Measurements from ENCODE around the gene KMT2B. TPM values are rescaled to one million over a fixed set of nuclear protein-coding genes. Genes with fewer than 3 reads are reported as not detected.

Gene KMT2B
- total and polyA plus RNA-seq, 2 of the 8 experiments (the other 6 are each of a cell fraction or from before 2014, with no cell fraction given), result 26.7 to 38.6 TPM

DNA sequence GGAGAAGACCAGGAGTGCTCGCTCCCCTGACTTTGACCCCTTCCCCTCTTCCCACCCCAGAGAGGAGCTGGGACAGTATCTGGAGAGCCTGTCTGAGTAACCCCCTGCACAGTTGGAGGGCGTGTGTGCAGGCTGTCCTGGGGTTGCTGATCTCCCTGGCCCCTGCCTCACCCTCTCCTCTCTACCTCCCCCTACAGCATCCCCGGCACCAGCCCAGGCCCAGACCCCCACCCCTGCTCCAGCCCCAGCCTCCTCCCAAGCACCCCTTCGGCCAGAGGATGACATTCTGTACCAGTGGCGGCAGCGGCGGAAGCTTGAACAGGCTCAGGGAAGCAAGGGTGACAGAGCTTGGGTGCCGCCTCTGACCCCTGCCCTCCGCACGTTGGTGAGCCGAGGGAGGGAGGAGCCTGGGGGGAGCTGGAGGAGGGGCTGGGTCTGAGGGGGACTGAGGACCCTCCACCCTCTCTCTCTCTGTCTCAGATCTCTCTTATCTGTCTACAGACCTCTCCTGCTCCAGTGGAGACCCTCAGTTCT, 48.8 kb downstream of the KMT2B start:
- H2BK5ac ChIP-seq (ENCODE audit: low read depth, low read length), result no peak overlapping the region
- DNase-seq (ENCODE audit: low read depth in 1 of 2, low spot score in 2 of 2), result no peak
- H3K23ac ChIP-seq (ENCODE audit: insufficient read length), result no peak overlapping the region
- H4K5ac ChIP-seq (ENCODE audit: insufficient read length, low read depth, low read length), result no peak overlapping the region
- no peak for FAIRE-seq
- no peak overlapping the region for H3K4me3 ChIP-seq (ENCODE audit: extremely low read depth in 1 of 4, insufficient read depth in 2 of 4, low read depth in 3 of 4, low read length in 4 of 4)
- H2BK120ac ChIP-seq (replicated peaks; ENCODE audit: low read depth, low read length), result no peak overlapping the region
- H3K36me3 ChIP-seq (ENCODE audit: control insufficient read depth in 2 of 4, insufficient read depth in 4 of 4, low read length in 3 of 4), result peaks cover 0 to 12% (median 5%) of the 10 kb centered on the region in 4 experiments; a peak in 5 of 8 replicates
- ChIA-PET CTCF (ENCODE audit: partially characterized antibody) (interaction anchor here (0.9 to 2.5 kb wide), 4 partner anchors 9 to 53 kb away, joined by 3 to 9 read pairs (median 4); no protein-coding TSS in a partner anchor), POLR2A (ENCODE audit: partially characterized antibody) (interaction anchor here (0.8 to 2.8 kb wide), 8 partner anchors 10 to 117 kb away, joined by 3 to 11 read pairs (median 4); partner anchors contain the start of genes HSPB6, IGFLR1, LIN37 and PROSER3)
- H3K9me3 ChIP-seq (ENCODE audit: insufficient read depth in 2 of 2, low read depth in 1 of 2, low read length in 1 of 2), result no peaks in the 10 kb centered on the region
- H2BK15ac ChIP-seq (ENCODE audit: low read length), result no peak overlapping the region
- H4K91ac ChIP-seq (replicated peaks; ENCODE audit: insufficient read length, low read length), result no peak overlapping the region
- H3K4ac ChIP-seq (replicated peaks; ENCODE audit: insufficient read length, low read depth, low read length), result no peak overlapping the region
- no peak overlapping the region for H2AFZ ChIP-seq (ENCODE audit: low read length)
- peak overlapping the region; percentile 65; the same call in 1 of the 2 replicates for H4K8ac ChIP-seq (ENCODE audit: extremely low read depth, insufficient read depth, low read length)
- H4K20me1 ChIP-seq (replicated peaks in 1 of 2; ENCODE audit: control insufficient read depth in 1 of 2, insufficient read depth in 2 of 2, low read length in 2 of 2), result peaks cover 4 to 5% of the 10 kb centered on the region in 2 experiments
- no peaks in the 10 kb centered on the region for H3K27me3 ChIP-seq (replicated peaks in 1 of 4; ENCODE audit: control insufficient read depth in 3 of 4, extremely low read depth in 1 of 4, insufficient read depth in 3 of 4, low read length in 3 of 4)
- no peak overlapping the region for H2BK12ac ChIP-seq (ENCODE audit: low read depth, low read length)
- H3K14ac ChIP-seq (ENCODE audit: insufficient read length), result no peak overlapping the region
- H3K4me2 ChIP-seq (ENCODE audit: insufficient read depth in 1 of 2, low read depth in 2 of 2, low read length in 2 of 2), result no peak overlapping the region; a peak in 1 of 4 replicates
- H2AK5ac ChIP-seq (ENCODE audit: low read depth, low read length), result no peak overlapping the region
- WGBS, 2 experiments (ENCODE audit: extremely low coverage in 1 of 2, insufficient coverage in 1 of 2, insufficient read length in 1 of 2, insufficient replicate concordance in 2 of 2, low coverage in 1 of 2, low lambda C conversion rate in 2 of 2, missing lambda C conversion rate in 1 of 2), result 83% methylated on average over 8 of the region's 11 CpGs; no CpG with 5 or more reads in 1 of the 2 experiments
- H3K79me2 ChIP-seq (ENCODE audit: control insufficient read depth in 1 of 2, insufficient read depth in 2 of 2, low read length in 2 of 2), result no peaks in the 10 kb centered on the region
- H3K4me1 ChIP-seq (replicated peaks in 1 of 4; ENCODE audit: control insufficient read depth in 3 of 4, insufficient read depth in 4 of 4, low read length in 3 of 4), result peaks cover 0 to 13% (median 7%) of the 10 kb centered on the region in 4 experiments; a peak in 5 of 7 replicates
- no peak overlapping the region for H3K9ac ChIP-seq (replicated peaks in 1 of 4; ENCODE audit: extremely low read depth in 1 of 4, low read depth in 3 of 4, low read length in 3 of 4)
- H2BK20ac ChIP-seq (ENCODE audit: low read length), result no peak overlapping the region
- TF ChIP-seq, protein P1, sequence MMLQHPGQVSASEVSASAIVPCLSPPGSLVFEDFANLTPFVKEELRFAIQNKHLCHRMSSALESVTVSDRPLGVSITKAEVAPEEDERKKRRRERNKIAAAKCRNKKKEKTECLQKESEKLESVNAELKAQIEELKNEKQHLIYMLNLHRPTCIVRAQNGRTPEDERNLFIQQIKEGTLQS (IDR thresholded peaks at IDR 0.05; ENCODE audit: insufficient read depth, low read depth, low read length), result no peak
- TF ChIP-seq KDM5A (IDR thresholded peaks at IDR 0.05; ENCODE audit: low read length) (no peak), POLR2A (IDR thresholded peaks at IDR 0.05; ENCODE audit: control extremely low read depth in 1 of 2, low read depth in 2 of 2, low read length in 2 of 2) (no peak), YY1 (IDR thresholded peaks at IDR 0.05; ENCODE audit: low read depth, low read length) (no peak), JUND (IDR thresholded peaks at IDR 0.05; ENCODE audit: low read length) (no peak), GTF2F1 (IDR thresholded peaks at IDR 0.05; ENCODE audit: borderline replicate concordance, low read depth, low read length) (no peak), GABPA (IDR thresholded peaks at IDR 0.05; ENCODE audit: borderline replicate concordance, insufficient read depth, low read length) (no peak)
- H3K23me2 ChIP-seq (ENCODE audit: low read depth, low read length), result no peaks in the 10 kb centered on the region; the same call in 1 of the 2 replicates
- no peak overlapping the region for H3K56ac ChIP-seq (replicated peaks; ENCODE audit: insufficient read length, low read depth, low read length)
- H3K27ac ChIP-seq (ENCODE audit: low read depth, low read length), result no peak overlapping the region
- no peaks in the 10 kb centered on the region; the same call in 1 of the 2 replicates for H3K79me1 ChIP-seq (ENCODE audit: low read depth, low read length)
- no peak overlapping the region for H3K18ac ChIP-seq (ENCODE audit: extremely low read depth, low read length)

Data from H1 (cell line).